Measurements from ENCODE around the gene GIPC2. TPM values are rescaled to one million over a fixed set of nuclear protein-coding genes. Genes with fewer than 3 reads are reported as not detected.
"Not testable (repeated sequence)": the region's sequence is repeated elsewhere in the genome, so short reads cannot be mapped to it uniquely, and the experiment has no call there.

The GIPC2 gene
- 1.5 and 1.6 TPM in 2 replicates for total RNA-seq

- Histone ChIP-seq H3K36me3 (ENCODE audit: control insufficient read depth, insufficient read depth, low read length) (no peaks in the 10 kb centered on the region), H3K27me3 (ENCODE audit: control insufficient read depth, insufficient read depth, low read length) (peaks cover 19% of the 10 kb centered on the region), H3K4me3 (ENCODE audit: low read depth, low read length) (peak within 1 kb of the TSS; percentile 55)
- TF ChIP-seq CTCF (IDR thresholded peaks at IDR 0.05; ENCODE audit: insufficient read depth, low read length, poor library complexity, severe bottlenecking) = no peak
- DNase-seq (ENCODE audit: low read depth) = no peak
These were observed at the start of gene GIPC2 for GRCh38 chr1:78045926-78046778. TSS of gene GIPC2 (plus strand) at chr1:78045966. CDS start at chr1:78046095, 129 bp downstream.

DNA sequence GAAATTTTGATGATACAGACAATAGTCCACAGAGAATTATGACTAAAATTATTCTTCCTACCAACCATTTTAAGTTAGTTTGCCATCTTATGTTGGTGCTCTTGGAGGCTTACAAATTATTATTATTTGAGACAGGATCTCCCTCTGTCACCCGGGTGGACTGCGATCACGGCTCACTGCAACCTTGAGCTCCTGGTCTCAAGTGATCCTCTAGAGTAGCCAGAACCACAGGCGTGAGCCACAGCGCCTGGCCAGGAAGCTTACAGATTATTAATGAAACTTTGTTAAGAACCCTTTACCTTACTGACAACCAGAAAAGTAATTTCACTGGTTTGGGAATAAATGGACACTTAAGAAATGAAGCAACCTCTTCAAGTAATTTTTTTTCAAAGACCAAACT lies 49.0 kb upstream of the GIPC2 start:
- Histone ChIP-seq H3K27me3 (ENCODE audit: control insufficient read depth, insufficient read depth, low read length) (no peaks in the 10 kb centered on the region), H3K36me3 (ENCODE audit: control insufficient read depth, insufficient read depth, low read length) (no peaks in the 10 kb centered on the region), H3K4me3 (ENCODE audit: low read depth, low read length) (no peak overlapping the region)
- no peak for TF ChIP-seq CTCF (IDR thresholded peaks at IDR 0.05; ENCODE audit: insufficient read depth, low read length, poor library complexity, severe bottlenecking)
- DNase-seq (ENCODE audit: low read depth) = no peak

- H3K4me3 ChIP-seq (ENCODE audit: low read depth, low read length); H3K36me3 ChIP-seq (ENCODE audit: control insufficient read depth, insufficient read depth, low read length); H3K27me3 ChIP-seq (ENCODE audit: control insufficient read depth, insufficient read depth, low read length); DNase-seq (ENCODE audit: low read depth): not testable (repeated sequence)
These were observed 45.2 kb upstream of the GIPC2 start for GRCh38 chr1:78000536-78000935.

- no peak for DNase-seq (ENCODE audit: low read depth)
- Histone ChIP-seq H3K36me3 (ENCODE audit: control insufficient read depth, insufficient read depth, low read length) (no peaks in the 10 kb centered on the region), H3K4me3 (ENCODE audit: low read depth, low read length) (no peak overlapping the region), H3K27me3 (ENCODE audit: control insufficient read depth, insufficient read depth, low read length) (no peaks in the 10 kb centered on the region)
- TF ChIP-seq CTCF (IDR thresholded peaks at IDR 0.05; ENCODE audit: insufficient read depth, low read length, poor library complexity, severe bottlenecking) = no peak
These were observed 42.6 kb upstream of the GIPC2 start for GRCh38 chr1:78003070-78003746.

- Histone ChIP-seq H3K36me3 (ENCODE audit: control insufficient read depth, insufficient read depth, low read length) (no peaks in the 10 kb centered on the region), H3K27me3 (ENCODE audit: control insufficient read depth, insufficient read depth, low read length) (no peaks in the 10 kb centered on the region), H3K4me3 (ENCODE audit: low read depth, low read length) (peak overlapping the region; percentile 56)
- peak; percentile 56 for DNase-seq (ENCODE audit: low read depth)
- TF ChIP-seq CTCF (IDR thresholded peaks at IDR 0.05; ENCODE audit: insufficient read depth, low read length, poor library complexity, severe bottlenecking) = no peak
These were observed 41.7 kb upstream of the GIPC2 start for GRCh38 chr1:78003882-78004718.
